ENCODE measurements around the gene MBP. TPM values are rescaled to one million over a fixed set of nuclear protein-coding genes. Genes with fewer than 3 reads are reported as not detected.

Gene MBP
- total and polyA plus RNA-seq, 2 of the 4 experiments (the other 2 are of a cell fraction), result 0.72 to 0.90 TPM

- no TSS peak for BruUV-seq (replicated peaks)
- Histone ChIP-seq H3K79me1 (ENCODE audit: low read depth in 1 of 2, low read length in 2 of 2) (peaks cover 0 to 11% of the 10 kb centered on the region in 2 experiments; a peak in 1 of 4 replicates), H3K18ac (ENCODE audit: low read depth, low read length) (no peak overlapping the region; the same call in 1 of the 2 replicates), H2BK5ac (ENCODE audit: low read depth, low read length, poor library complexity, severe bottlenecking) (no peak overlapping the region), H3K36me3 (ENCODE audit: control insufficient read depth, insufficient read depth, low read length) (no peaks in the 10 kb centered on the region), H3K56ac (ENCODE audit: extremely low read depth, insufficient read depth, low read length) (no peak overlapping the region), H3K9ac (ENCODE audit: low read depth, low read length) (no peak overlapping the region), H2BK120ac (ENCODE audit: low read depth, low read length) (peak overlapping the region; percentile 35), H4K8ac (ENCODE audit: low read depth in 2 of 2, low read length in 2 of 2) (no peak overlapping the region), H2AK9ac (replicated peaks; ENCODE audit: low read depth, low read length, poor library complexity) (no peak overlapping the region), H2BK15ac (ENCODE audit: low read depth, low read length) (0 out of 3 replicates have a peak overlapping the region, but pooled peaks have one; percentile 10), H3K14ac (replicated peaks; ENCODE audit: low read depth, low read length) (peak overlapping the region; percentile 6; the same call in 1 of the 2 replicates), H2AFZ (replicated peaks; ENCODE audit: low read length, poor library complexity) (no peak overlapping the region), H3K4ac (ENCODE audit: low read depth, low read length) (peak overlapping the region; percentile 65; the same call in 1 of the 2 replicates), H3K9me3 (ENCODE audit: control insufficient read depth, insufficient read depth, low read length) (no peaks in the 10 kb centered on the region), H3K4me1 (ENCODE audit: control insufficient read depth, insufficient read depth, low read length) (peaks cover 23% of the 10 kb centered on the region), H4K20me1 (ENCODE audit: insufficient read depth, low read length) (no peaks in the 10 kb centered on the region), H3K27ac (ENCODE audit: insufficient read depth, low read length) (no peak overlapping the region), H3K4me3 (ENCODE audit: insufficient read depth, low read depth, low read length) (no peak overlapping the region), H2AK5ac (ENCODE audit: low read depth, low read length) (peak overlapping the region; percentile 63), H4K91ac (ENCODE audit: insufficient read depth, low read depth, low read length) (no peak overlapping the region; the same call in 1 of the 2 replicates), H2BK20ac (ENCODE audit: low read depth, low read length) (peak overlapping the region; percentile 40; the same call in 1 of the 2 replicates), H3K23ac (ENCODE audit: low read depth, low read length) (no peak overlapping the region), H4K5ac (ENCODE audit: low read depth, low read length) (no peak overlapping the region), H3K9me1 (ENCODE audit: insufficient read depth, low read length) (peaks cover 10% of the 10 kb centered on the region), H3K4me2 (ENCODE audit: low read depth, low read length) (no peak overlapping the region), H3K27me3 (ENCODE audit: control insufficient read depth, insufficient read depth, low read length) (no peaks in the 10 kb centered on the region)
- 100% methylated on average over 1 of the region's 9 CpGs; no CpG with 5 or more reads in 1 of the 2 experiments for WGBS, 2 experiments (ENCODE audit: extremely low coverage in 2 of 2, insufficient read length in 1 of 2)
- in situ Hi-C loops (cut with MboI; ENCODE audit: low sequenced_read_pairs), result no loop called here
- ATAC-seq (ENCODE audit: low read depth) (no peak), DNase-seq (no peak)
- POLR2A ChIA-PET (ENCODE audit: unreplicated experiment), result no interaction called here
- CTCF ChIA-PET, result no interaction called here
- TF ChIP-seq MAZ (IDR thresholded peaks at IDR 0.05; ENCODE audit: borderline replicate concordance, low read depth, low read length) (no peak), CEBPB (IDR thresholded peaks at IDR 0.05; ENCODE audit: low read depth, low read length) (peak; percentile 48; the same call in 1 of the 2 replicates)
- intact Hi-C loops (cut with micrococcal nuclease), result no loop called here
- dilution Hi-C loops (cut with HindIII; ENCODE audit: low sequenced_read_pairs, unreplicated experiment), result no loop called here
These were observed 50.1 kb downstream of the MBP start for GRCh38 chr18:77082316-77082955.

Measured in IMR-90 (cell line).